WERI-Rb-1 (cell line): ENCODE results near the gene SHOC1.

ENCODE experiments used
- DNase-seq: peaks from one replicate; pipeline ENCODE4 v3.0.0-alpha.2; 2020
- H3K27ac ChIP-seq: fragments of 250-450 bp; sonication (Bioruptor Pico); 2 replicates; pipeline ENCODE4 v1.5.1; 2020; ENCODE audit warnings: mild to moderate bottlenecking, moderate library complexity
- H3K27me3 ChIP-seq: fragments of 250-450 bp; sonication (Bioruptor Pico); 2 replicates; pipeline ENCODE4 v1.5.1; 2021; ENCODE audit warnings: mild to moderate bottlenecking, low read depth, moderate library complexity; ENCODE audit not compliant: insufficient read depth, severe bottlenecking
- H3K36me3 ChIP-seq: fragments of 250-450 bp; sonication (Bioruptor Pico); 2 replicates; pipeline ENCODE4 v1.5.1; 2020; ENCODE audit warnings: mild to moderate bottlenecking, moderate library complexity
- H3K4me3 ChIP-seq: 2 replicates; pipeline ENCODE4 v1.5.1; 2011; ENCODE audit warnings: low read depth, mild to moderate bottlenecking, control low read depth, low read length
- H3K9me3 ChIP-seq: fragments of 250-450 bp; sonication (Bioruptor Pico); 2 replicates; pipeline ENCODE4 v1.5.1; 2021; ENCODE audit warnings: mild to moderate bottlenecking, moderate library complexity; ENCODE audit not compliant: severe bottlenecking
- TF ChIP-seq, protein P1 (sequence below): IDR thresholded peaks from 2 replicates; pipeline ENCODE4 v1.5.1; 2011; ENCODE audit warnings: low read depth, mild to moderate bottlenecking, control low read depth, inconsistent platforms, low read length

The SHOC1 gene

GRCh38 chr9:111789881-111790280 lies 4.9 kb downstream of the SHOC1 start:
- no peak overlapping the region for H3K4me3 ChIP-seq
- no peak for DNase-seq
- no peak overlapping the region for H3K27ac ChIP-seq
- H3K36me3 ChIP-seq: no peaks in the 10 kb centered on the region
- H3K9me3 ChIP-seq: peaks cover 3% of the 10 kb centered on the region
- no peaks in the 10 kb centered on the region for H3K27me3 ChIP-seq
- TF ChIP-seq, protein P1, sequence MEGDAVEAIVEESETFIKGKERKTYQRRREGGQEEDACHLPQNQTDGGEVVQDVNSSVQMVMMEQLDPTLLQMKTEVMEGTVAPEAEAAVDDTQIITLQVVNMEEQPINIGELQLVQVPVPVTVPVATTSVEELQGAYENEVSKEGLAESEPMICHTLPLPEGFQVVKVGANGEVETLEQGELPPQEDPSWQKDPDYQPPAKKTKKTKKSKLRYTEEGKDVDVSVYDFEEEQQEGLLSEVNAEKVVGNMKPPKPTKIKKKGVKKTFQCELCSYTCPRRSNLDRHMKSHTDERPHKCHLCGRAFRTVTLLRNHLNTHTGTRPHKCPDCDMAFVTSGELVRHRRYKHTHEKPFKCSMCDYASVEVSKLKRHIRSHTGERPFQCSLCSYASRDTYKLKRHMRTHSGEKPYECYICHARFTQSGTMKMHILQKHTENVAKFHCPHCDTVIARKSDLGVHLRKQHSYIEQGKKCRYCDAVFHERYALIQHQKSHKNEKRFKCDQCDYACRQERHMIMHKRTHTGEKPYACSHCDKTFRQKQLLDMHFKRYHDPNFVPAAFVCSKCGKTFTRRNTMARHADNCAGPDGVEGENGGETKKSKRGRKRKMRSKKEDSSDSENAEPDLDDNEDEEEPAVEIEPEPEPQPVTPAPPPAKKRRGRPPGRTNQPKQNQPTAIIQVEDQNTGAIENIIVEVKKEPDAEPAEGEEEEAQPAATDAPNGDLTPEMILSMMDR: no peak

DNA sequence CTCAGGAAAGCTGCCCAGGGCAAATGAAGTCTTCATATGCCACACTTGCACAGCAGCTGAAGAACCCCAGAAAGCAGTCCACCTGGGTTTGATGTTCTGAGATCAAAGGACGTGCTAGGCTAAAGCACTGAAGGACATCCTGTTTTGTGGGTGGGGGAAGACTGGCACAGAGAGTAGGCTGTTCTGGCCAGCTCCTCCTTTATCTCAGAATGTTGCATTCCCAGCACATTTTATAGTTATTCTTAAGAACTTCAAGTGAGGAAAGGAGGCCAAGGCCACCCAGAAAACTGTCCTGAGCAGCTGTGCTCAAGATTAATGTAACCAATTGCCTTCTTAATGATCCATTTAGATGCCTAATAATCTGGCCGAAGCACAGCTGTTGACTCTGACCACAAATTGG lies 10.9 kb downstream of the SHOC1 start:
- H3K27ac ChIP-seq: no peak overlapping the region
- no peaks in the 10 kb centered on the region for H3K27me3 ChIP-seq
- TF ChIP-seq, protein P1: no peak
- H3K36me3 ChIP-seq: no peaks in the 10 kb centered on the region
- no peak overlapping the region for H3K4me3 ChIP-seq
- H3K9me3 ChIP-seq: peaks cover 3% of the 10 kb centered on the region
- no peak for DNase-seq

- H3K27me3 ChIP-seq: no peaks in the 10 kb centered on the region
- no peaks in the 10 kb centered on the region for H3K36me3 ChIP-seq
- H3K9me3 ChIP-seq: peaks cover 3% of the 10 kb centered on the region
- TF ChIP-seq, protein P1: no peak
- H3K27ac ChIP-seq: no peak overlapping the region
- no peak for DNase-seq
- H3K4me3 ChIP-seq: no peak overlapping the region
Measured at GRCh38 chr9:111783424-111783823, 11.3 kb downstream of the SHOC1 start.

DNA sequence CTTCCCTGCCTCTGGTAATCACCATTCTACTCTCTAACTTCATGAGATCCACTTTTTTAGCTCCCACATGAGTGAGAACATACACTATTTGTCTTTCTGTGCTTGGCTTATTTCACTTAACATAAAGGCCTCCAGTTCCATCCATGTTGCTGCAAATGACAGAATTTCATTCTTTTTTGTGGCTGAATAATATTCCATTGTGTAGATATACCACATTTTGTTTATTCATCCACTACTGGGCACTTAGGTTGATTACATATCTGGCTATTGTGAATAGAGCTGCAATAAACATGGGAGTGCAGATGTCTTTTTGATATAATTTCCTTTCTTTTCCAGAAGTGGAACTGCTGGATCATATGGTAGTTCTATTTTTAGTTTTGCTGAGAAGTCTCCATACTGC lies 28.7 kb downstream of the SHOC1 start:
- Histone ChIP-seq H3K36me3 (no peaks in the 10 kb centered on the region), H3K27me3 (no peaks in the 10 kb centered on the region), H3K27ac (no peak overlapping the region), H3K4me3 (no peak overlapping the region), H3K9me3 (peaks cover 3% of the 10 kb centered on the region)
- DNase-seq: no peak
- TF ChIP-seq, protein P1: no peak

DNA sequence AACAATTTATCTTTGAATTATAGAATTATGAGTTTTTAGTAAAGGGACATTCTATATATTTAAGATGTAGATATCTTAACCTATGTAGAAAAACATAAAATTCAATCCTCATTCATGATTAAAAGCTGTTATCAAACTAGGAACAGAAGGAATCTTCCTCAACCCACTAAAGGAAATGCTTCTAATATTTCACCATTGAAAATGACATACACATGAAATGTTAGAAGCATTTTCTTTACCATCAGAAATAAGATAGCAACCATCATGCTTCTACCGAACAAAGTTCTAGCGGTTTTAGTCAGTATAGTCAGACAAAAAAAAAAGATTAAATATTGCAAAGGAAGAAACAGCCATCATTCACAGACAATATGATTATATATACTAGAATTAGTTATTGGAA lies 32.2 kb downstream of the SHOC1 start:
- DNase-seq: no peak
- Histone ChIP-seq H3K9me3 (peaks cover 3% of the 10 kb centered on the region), H3K4me3 (no peak overlapping the region), H3K36me3 (no peaks in the 10 kb centered on the region), H3K27me3 (no peaks in the 10 kb centered on the region), H3K27ac (no peak overlapping the region)
- TF ChIP-seq, protein P1: no peak
